Testis (tissue), 3 donors: ENCODE data around the gene TRIO. TPM values are rescaled to one million over a fixed set of nuclear protein-coding genes. Genes with fewer than 3 reads are reported as not detected.
A peak's percentile ranks its signal among the peaks of the same experiment; 100 is the strongest.

Experiments
- DNase-seq: peaks from one replicate; pipeline ENCODE4 v3.0.0-alpha.2; 2019
- H3K27ac ChIP-seq, 2 donors: fragments of 200-600 bp; sonication (generic); one replicate each; pipeline ENCODE4 v1.5.1; 2019
- H3K27me3 ChIP-seq: fragments of 200-600 bp; sonication (generic); one replicate; pipeline ENCODE4 v1.5.1; 2019
- H3K36me3 ChIP-seq: fragments of 200-600 bp; sonication (generic); one replicate; pipeline ENCODE4 v1.5.1; 2017; ENCODE audit warnings: low read depth; ENCODE audit errors: missing control alignments
- H3K4me1 ChIP-seq: fragments of 200-600 bp; sonication (generic); one replicate; pipeline ENCODE4 v1.5.1; 2019
- H3K4me3 ChIP-seq, 2 donors: fragments of 200-600 bp; sonication (generic); one replicate each; pipeline ENCODE4 v1.5.1; 2017 to 2019
- H3K9me3 ChIP-seq: fragments of 200-600 bp; sonication (generic); one replicate; pipeline ENCODE4 v1.5.1; 2017
- POLR2A ChIP-seq: fragments of 450-650 bp; IDR thresholded peaks from one replicate; pipeline ENCODE4 v1.6.1; 2017; ENCODE audit warnings: antibody characterized with exemption, mild to moderate bottlenecking, moderate library complexity
- WGBS, 2 donors: methylation state at CpG; one replicate each; pipeline ENCODE4 v1.1.5; 2018; 5-methylcytosine and 5-hydroxymethylcytosine counted together
- intact Hi-C: fragments of 100-400 bp; cut with DNase I; formaldehyde crosslinking; loops from one replicate; pipeline ENCODE4 v1.15.1; 2023; ENCODE audit warnings: low total_unique reads
- polyA plus RNA-seq: library from polyadenylated mRNA; stranded (reverse); fragments of 350-450 nt; fragmentation: Illumina TruSeq; extraction: RNeasy Lipid Tissue Mini Kit (QIAGEN cat#74804); gene quantifications from one replicate; pipeline ENCODE4 v1.2.3, GENCODE V29; 2014; ENCODE audit warnings: low read depth, low replicate concordance; ENCODE audit not compliant: insufficient read depth
- total RNA-seq, 2 donors: library from RNA; depleted of rRNA; stranded (reverse); fragments of >200 nt; gene quantifications; one replicate each; pipeline ENCODE4 v1.2.3, GENCODE V29; 2016
- TF ChIP-seq, protein P1 (sequence below), 3 experiments: fragments of 450-650 bp in 2 of 3; fragments of 200-600 bp in 1 of 3; sonication (generic) in 1 of 3; IDR thresholded peaks; one replicate each; pipeline ENCODE4 v1.5.1; 2016 to 2019; ENCODE audit warnings: antibody characterized with exemption in 3 of 3, mild to moderate bottlenecking in 2 of 3, moderate library complexity in 1 of 3

The TRIO gene
- total and polyA plus RNA-seq, 3 donors from 2014 or later = 47.2 to 295 (median 249) TPM

DNA sequence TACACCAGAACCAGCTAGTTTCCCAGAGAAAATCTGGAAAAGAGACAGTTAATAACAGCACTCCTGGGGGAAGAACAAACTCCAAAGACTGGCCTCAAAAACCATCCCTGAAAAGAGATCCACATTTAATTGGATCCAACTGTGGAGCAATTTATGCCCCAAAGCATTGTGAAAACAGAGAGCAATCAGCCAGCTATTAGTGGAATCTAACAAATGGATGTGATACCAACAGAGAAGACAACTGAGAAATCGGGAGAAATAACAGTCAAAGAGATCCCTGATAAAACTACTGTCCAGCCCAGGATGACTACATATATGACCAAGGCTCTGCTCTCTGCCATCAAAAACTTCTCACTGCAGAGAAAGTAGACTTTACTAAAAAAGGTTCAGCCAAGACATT lies 40.5 kb upstream of the TRIO start:
- H3K4me3 ChIP-seq = no peak overlapping the region
- H3K27ac ChIP-seq = no peak overlapping the region
- no peaks in the 10 kb centered on the region for H3K4me1 ChIP-seq
- H3K27me3 ChIP-seq = no peaks in the 10 kb centered on the region
- WGBS, 2 donors = 70 to 81% methylated on average over 1 of the region's 1 CpG
- no peaks in the 10 kb centered on the region for H3K36me3 ChIP-seq
- DNase-seq = no peak
- H3K9me3 ChIP-seq = no peaks in the 10 kb centered on the region
- TF ChIP-seq, protein P1, sequence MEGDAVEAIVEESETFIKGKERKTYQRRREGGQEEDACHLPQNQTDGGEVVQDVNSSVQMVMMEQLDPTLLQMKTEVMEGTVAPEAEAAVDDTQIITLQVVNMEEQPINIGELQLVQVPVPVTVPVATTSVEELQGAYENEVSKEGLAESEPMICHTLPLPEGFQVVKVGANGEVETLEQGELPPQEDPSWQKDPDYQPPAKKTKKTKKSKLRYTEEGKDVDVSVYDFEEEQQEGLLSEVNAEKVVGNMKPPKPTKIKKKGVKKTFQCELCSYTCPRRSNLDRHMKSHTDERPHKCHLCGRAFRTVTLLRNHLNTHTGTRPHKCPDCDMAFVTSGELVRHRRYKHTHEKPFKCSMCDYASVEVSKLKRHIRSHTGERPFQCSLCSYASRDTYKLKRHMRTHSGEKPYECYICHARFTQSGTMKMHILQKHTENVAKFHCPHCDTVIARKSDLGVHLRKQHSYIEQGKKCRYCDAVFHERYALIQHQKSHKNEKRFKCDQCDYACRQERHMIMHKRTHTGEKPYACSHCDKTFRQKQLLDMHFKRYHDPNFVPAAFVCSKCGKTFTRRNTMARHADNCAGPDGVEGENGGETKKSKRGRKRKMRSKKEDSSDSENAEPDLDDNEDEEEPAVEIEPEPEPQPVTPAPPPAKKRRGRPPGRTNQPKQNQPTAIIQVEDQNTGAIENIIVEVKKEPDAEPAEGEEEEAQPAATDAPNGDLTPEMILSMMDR (IDR thresholded peaks at IDR 0.05) = no peak
- TF ChIP-seq POLR2A = no peak
- intact Hi-C loops = no loop called here

DNA sequence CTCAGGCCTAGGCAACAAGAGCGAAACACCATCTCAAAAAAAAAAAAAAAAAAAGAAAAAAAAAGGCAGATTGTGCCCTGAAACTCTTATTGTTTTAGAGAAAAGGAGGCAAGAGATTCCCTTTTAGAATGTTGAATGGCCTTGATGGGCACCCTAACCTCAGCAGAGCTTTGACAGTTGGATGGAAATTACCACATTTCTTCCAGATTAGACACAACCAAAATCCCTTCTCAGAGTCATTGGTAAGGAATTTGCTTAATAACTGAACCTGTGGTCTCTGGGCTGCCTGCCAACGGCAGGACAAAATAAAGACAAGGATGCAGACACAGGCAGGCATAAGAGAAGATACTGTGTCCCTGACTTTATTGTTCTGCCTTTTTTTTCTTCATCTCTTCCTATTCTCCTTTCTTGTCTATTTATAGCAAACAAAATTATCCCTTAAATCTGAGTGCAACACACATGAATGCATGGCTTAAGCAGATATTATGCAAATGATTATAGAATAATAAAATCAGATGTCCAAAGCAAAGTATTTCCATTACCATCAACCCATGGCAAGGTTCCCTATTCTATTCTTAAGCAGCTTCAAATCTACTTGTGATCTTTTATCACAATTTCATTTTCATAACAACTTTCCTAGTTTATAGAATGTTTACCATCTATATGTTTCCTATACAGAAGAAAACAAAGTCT lies 37.3 kb upstream of the TRIO start:
- 33 to 47% methylated on average over 2 of the region's 2 CpGs for WGBS, 2 donors
- no peaks in the 10 kb centered on the region for H3K9me3 ChIP-seq
- intact Hi-C loops = no loop called here
- H3K4me3 ChIP-seq = no peak overlapping the region
- H3K4me1 ChIP-seq = no peaks in the 10 kb centered on the region
- H3K36me3 ChIP-seq = no peaks in the 10 kb centered on the region
- H3K27me3 ChIP-seq = no peaks in the 10 kb centered on the region
- TF ChIP-seq POLR2A = no peak
- TF ChIP-seq, protein P1 (IDR thresholded peaks at IDR 0.05) = no peak
- DNase-seq = no peak
- H3K27ac ChIP-seq = no peak overlapping the region

DNA sequence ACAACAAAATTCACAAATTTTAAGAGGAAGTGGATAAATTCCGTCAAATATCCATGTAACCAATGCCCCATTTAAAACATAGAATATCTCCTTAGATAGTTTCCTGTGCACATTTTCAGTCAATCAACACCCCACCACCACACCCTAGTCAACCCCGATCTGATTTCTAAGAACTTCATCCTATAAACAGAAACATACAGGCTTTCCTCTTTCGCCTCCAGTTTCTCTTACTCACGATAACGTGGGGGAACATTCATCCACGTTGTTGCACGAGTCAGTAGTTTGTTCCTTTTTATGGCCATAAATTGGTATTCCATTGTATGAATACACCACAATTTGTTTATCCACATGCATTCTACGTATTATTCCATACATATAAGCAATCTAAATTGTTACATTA lies 35.6 kb upstream of the TRIO start:
- Histone ChIP-seq H3K36me3 (no peaks in the 10 kb centered on the region), H3K9me3 (no peaks in the 10 kb centered on the region), H3K4me3 (no peak overlapping the region), H3K27me3 (no peaks in the 10 kb centered on the region), H3K27ac (no peak overlapping the region), H3K4me1 (no peaks in the 10 kb centered on the region)
- no peak for DNase-seq
- WGBS, 2 donors = 54 to 75% methylated on average over 8 of the region's 8 CpGs
- intact Hi-C loops = no loop called here
- TF ChIP-seq, protein P1 (IDR thresholded peaks at IDR 0.05) = no peak
- no peak for TF ChIP-seq POLR2A

DNA sequence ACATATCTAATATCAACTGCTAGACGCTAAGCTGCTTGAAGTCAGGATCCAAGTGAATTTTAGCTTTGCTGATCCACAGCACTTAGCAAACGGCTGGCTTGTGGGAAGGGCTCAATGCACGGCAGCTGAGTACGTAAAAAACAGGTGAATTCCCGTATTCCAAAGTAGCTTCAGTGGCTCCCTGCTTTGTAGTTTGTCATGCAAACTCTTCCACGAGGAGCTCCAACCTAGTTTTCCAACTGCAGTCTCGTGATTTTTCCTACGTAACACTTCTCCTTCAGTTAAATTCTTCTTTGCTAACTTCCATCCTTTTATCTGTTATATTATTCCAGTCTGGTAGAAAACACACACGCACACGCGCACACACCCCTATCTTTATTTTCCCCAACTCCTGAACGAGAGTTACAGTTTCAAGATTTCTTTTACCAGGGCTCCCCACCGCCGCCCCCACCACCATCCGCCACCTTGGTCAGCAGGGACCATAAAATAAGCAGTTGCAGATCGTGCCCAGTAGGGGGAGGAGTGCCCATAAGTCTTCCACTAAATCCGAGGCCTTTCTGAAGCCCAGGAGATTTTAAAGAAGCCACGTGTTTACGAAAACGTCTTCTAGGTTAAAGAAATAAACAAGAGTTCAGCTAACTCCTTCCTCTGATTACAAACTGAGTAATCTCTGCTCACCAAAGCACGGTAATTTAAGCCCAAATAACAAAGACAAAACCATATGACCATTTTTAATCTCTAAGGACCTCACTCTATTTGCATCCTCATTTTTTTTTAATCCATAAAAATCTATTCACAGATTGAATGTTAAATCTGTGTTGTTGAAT lies 34.8 kb upstream of the TRIO start:
- TF ChIP-seq, protein P1 (IDR thresholded peaks at IDR 0.05) = peak; percentile 51 to 87 (median 73)
- no peak for TF ChIP-seq POLR2A
- intact Hi-C loops = no loop called here
- no peaks in the 10 kb centered on the region for H3K9me3 ChIP-seq
- H3K4me1 ChIP-seq = no peaks in the 10 kb centered on the region
- H3K27me3 ChIP-seq = no peaks in the 10 kb centered on the region
- no peak overlapping the region for H3K27ac ChIP-seq
- DNase-seq = peak; percentile 85
- H3K4me3 ChIP-seq = peak overlapping the region; percentile 10 to 11
- 11 to 14% methylated on average over 21 of the region's 21 CpGs for WGBS, 2 donors
- no peaks in the 10 kb centered on the region for H3K36me3 ChIP-seq
